ENCODE results near the gene FNIP1.
A peak's percentile ranks its signal among the peaks of the same experiment; 100 is the strongest.

FNIP1 gene

DNA sequence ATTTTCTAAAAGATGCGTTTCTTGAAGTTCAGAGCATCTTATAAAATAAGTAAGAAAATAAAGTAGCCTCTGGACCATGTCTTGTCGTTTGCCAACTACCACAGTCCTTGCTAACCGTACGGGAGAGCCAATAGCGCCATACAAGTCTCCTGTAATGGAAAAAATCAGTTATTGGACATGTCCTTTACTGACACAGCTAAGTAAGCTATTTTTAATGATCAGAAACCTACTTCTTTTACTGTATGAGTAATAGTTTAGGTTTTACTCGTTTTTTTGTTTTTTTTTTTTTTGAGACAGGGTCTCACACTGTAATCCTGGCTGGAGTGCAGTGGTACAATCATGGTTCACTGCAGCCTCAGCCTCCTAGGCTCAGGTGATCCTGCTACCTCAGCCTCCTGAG, 124.0 kb downstream of the FNIP1 start:
- TF ChIP-seq, protein P1, sequence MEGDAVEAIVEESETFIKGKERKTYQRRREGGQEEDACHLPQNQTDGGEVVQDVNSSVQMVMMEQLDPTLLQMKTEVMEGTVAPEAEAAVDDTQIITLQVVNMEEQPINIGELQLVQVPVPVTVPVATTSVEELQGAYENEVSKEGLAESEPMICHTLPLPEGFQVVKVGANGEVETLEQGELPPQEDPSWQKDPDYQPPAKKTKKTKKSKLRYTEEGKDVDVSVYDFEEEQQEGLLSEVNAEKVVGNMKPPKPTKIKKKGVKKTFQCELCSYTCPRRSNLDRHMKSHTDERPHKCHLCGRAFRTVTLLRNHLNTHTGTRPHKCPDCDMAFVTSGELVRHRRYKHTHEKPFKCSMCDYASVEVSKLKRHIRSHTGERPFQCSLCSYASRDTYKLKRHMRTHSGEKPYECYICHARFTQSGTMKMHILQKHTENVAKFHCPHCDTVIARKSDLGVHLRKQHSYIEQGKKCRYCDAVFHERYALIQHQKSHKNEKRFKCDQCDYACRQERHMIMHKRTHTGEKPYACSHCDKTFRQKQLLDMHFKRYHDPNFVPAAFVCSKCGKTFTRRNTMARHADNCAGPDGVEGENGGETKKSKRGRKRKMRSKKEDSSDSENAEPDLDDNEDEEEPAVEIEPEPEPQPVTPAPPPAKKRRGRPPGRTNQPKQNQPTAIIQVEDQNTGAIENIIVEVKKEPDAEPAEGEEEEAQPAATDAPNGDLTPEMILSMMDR (IDR thresholded peaks at IDR 0.05; ENCODE audit: low read depth, low read length): no peak
- DNase-seq (ENCODE audit: low read depth, low spot score): no peak
- in situ Hi-C loops (cut with HindIII; ENCODE audit: low sequenced_read_pairs): no loop called here
- no peak overlapping the region for H3K4me3 ChIP-seq (ENCODE audit: low read depth, low read length)

DNA sequence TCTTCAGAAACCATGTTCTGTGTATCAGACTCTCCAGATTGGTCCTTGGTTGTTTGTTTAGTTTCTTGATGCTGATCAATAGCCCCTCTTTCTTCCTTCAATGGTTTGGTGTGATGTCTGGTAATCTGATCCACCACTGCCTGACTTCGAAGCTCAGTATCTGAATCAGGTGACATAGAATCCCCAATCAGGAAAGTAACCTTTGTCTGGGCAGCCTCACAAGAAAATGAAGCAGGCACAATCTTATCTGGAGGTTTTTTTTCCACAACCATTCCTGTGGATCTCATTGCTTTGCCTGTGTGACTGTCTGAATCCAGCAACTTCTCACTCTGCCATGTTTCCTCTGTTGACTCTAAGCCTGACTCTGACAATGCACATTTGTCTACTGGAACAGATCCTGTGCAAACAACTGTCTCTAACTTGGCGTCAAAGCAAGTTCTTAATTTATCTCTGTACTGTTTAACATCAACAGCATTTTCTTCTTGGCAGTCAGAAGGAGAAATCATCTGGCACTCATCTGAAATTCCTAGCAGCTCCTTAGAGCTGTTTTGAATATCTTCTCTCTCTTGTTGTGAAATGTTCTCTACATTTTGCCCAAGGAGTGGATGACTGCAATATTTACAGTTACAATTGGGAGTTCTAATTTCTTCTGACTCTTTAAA, 124.7 kb downstream of the FNIP1 start:
- TF ChIP-seq, protein P1 (IDR thresholded peaks at IDR 0.05; ENCODE audit: low read depth, low read length): no peak
- no peak overlapping the region for H3K4me3 ChIP-seq (ENCODE audit: low read depth, low read length)
- peak; percentile 84 for DNase-seq (ENCODE audit: low read depth, low spot score)
- in situ Hi-C loops (cut with HindIII; ENCODE audit: low sequenced_read_pairs): no loop called here

DNA sequence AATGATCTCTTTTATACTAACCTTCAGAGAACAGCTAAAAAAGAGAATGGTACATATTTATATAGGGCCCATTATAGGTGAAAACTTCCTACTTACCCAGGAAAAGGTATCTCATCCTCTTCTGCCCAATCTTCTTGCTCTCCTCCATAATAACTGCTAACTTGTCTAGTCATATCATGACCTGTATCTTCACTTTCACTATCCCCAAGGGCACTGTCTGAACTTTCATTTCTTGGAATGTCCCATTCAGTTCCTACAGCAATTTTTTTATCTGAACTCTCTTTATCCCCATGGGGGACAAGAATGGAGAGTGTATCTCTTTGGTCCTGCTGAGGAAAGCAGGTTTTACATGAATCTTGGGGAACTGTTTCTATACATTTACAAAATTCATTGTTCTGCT, 125.4 kb downstream of the FNIP1 start:
- in situ Hi-C loops (cut with HindIII; ENCODE audit: low sequenced_read_pairs): no loop called here
- TF ChIP-seq, protein P1 (IDR thresholded peaks at IDR 0.05; ENCODE audit: low read depth, low read length): no peak
- DNase-seq (ENCODE audit: low read depth, low spot score): peak; percentile 17
- H3K4me3 ChIP-seq (ENCODE audit: low read depth, low read length): no peak overlapping the region

DNA sequence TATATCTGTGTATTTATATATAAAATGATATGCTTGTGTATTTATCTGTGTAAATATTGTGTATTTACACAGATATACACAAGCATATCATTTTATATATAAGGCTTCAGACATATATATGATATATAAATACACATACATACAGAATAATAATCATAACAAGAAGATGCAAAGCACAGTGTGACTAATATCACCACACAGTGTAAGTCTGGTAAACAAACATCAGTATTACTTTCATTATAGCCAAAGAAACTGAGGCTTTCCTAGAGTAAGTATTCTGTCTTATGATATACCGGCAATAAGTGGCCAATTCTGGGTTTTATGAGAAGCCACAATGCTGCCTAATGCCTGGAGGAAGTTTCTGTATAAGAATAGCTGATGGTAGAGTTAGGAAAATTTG, 131.9 kb downstream of the FNIP1 start:
- TF ChIP-seq, protein P1 (IDR thresholded peaks at IDR 0.05; ENCODE audit: low read depth, low read length): no peak
- H3K4me3 ChIP-seq (ENCODE audit: low read depth, low read length): no peak overlapping the region
- no peak for DNase-seq (ENCODE audit: low read depth, low spot score)
- in situ Hi-C loops (cut with HindIII; ENCODE audit: low sequenced_read_pairs): no loop called here

DNA sequence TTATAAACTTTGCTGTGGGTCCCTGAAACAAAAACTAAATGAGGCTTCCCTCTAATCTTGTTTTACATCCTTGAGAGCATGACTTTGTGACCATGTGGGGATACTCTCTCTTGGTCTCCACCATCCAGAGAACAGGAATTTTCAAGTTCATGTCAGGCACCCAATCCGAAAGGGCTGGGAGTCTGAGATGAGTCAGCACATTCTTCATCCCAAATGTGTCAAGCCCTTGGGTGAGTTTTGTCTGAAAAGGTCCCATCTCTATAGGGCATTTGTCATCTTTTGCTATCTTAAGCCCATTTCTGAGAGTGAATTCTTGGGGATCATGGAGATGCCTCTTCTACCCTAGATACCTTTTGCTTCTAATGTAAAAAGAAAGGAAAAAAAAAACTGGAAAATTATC, 134.9 kb downstream of the FNIP1 start:
- in situ Hi-C loops (cut with HindIII; ENCODE audit: low sequenced_read_pairs): no loop called here
- TF ChIP-seq, protein P1 (IDR thresholded peaks at IDR 0.05; ENCODE audit: low read depth, low read length): no peak

DNA sequence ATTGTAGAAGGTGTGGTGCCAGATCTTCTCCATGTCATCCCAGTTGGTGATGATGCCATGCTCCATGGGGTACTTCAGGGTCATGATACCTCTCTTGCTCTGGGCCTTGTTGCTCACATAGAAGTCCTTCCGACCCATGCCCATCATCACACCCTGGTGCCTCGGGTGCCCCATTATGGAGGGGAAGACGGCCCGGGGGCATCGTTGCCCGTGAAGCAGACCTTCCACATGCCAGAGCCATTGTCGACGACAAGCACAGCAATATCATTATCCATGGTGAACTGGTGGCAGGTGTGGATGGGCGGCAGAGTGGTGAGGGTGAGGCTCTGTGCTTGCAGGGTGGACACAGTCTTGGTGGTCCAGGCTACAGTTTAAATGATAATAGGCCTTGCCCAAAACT, 137.0 kb downstream of the FNIP1 start:
- TF ChIP-seq, protein P1 (IDR thresholded peaks at IDR 0.05; ENCODE audit: low read depth, low read length): no peak
- in situ Hi-C loops (cut with HindIII; ENCODE audit: low sequenced_read_pairs): no loop called here
- H3K4me3 ChIP-seq (ENCODE audit: low read depth, low read length): no peak overlapping the region
- DNase-seq (ENCODE audit: low read depth, low spot score): no peak

More for the DNA sequence above, 134.9 kb downstream of the FNIP1 start:
- no peak overlapping the region for H3K4me3 ChIP-seq (ENCODE audit: low read depth, low read length)
- DNase-seq (ENCODE audit: low read depth, low spot score): no peak

Measured in astrocyte of the spinal cord (primary cell).